Stimulated activated CD4-positive, alpha-beta T cell treated with anti-CD3 and anti-CD28 coated beads, Interleukin-4, amount 100 ng/mL, for 4 hours (primary cell): ENCODE results near the gene GALNT18.

Experiments used
- DNase-seq, 2 experiments: peaks; one replicate each; pipeline ENCODE4 v3.0.0-alpha.2; 2020

GALNT18 gene

DNA sequence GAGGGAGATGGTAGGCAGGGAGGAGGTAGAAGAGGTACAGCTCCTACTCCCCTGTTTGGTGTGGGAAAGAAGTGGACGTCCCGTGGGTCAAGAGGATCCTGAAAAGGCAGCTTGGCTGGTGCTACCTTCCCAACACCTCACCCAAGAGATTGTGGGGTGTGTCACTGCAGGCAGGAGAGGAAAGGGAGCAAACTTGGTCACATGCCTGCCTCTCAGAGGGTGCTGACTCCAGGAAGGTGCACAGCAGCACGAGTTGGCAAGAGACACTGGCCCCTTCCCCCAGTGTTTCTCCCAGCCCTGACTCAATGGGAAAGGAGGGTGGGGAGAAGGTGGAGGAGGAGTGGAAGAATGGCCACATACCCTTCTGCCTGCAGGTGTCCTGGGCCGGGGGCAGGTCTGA is 368.3 kb downstream of the GALNT18 start:
- DNase-seq = no peak

DNA sequence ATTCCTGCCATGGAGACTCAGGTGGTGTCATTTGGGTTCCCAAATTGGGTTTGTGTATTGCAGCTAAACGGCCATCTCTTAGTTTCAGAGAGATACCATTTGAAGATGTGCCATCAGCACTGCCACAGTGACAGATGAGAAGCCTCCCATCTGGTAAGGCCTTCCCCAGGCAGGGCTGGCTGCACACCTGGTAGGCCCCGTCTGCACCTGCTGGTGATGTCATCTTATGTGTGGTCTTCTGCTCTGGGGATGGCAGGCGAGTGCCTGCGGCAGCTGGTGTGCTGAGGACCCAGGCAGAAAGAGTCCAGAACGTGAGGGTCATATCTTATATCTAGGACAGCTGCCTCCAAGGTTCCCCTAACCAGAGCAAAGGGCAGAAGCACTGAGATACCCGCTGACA is 369.4 kb downstream of the GALNT18 start:
- DNase-seq = no peak

DNA sequence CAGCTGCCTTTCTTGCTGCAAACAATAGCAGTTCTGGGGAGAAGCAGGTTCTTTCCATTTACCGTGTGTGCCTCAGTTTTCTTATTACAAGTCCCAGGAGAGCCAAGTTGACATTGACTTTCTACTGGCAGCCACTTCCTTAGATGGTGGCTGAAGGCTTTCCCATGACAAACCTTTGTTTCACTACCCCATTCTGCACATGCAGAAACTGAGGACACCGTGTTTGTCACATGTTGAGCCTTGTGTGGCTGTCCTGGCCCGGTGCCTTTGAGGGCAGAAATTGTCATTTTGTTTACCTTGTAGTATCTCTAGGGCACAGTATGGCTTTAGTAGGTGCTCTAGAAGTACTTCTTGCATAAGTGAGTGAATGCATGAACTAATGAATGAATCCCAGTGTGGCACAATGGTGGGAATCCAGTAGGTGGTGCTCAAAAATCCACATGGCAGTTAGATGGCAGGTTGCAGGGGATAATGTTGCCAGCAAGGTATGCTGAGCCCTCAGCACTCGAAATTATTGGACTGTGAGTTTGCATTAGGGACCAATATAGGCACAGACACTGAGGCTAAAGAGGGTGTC is 370.3 kb downstream of the GALNT18 start:
- no peak for DNase-seq

DNA sequence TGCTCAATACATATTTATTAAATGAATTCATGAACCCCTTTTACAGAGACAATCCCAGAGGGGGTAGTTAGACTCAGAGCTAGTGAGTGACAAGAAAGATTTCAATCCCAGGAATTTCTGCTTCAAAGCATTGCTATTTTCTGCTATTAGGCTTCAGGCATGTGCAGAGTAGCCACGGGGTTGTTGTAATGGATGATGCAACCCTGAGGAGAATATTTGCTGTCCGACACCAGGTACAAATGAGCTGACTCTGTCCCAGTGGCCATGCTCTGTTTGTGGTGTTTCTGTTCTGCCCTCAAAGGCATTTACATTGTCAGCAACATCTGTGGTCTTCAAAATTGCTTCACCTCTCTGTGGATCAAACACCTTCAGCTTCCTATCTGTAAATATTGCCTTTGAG is 371.3 kb downstream of the GALNT18 start:
- DNase-seq = no peak

DNA sequence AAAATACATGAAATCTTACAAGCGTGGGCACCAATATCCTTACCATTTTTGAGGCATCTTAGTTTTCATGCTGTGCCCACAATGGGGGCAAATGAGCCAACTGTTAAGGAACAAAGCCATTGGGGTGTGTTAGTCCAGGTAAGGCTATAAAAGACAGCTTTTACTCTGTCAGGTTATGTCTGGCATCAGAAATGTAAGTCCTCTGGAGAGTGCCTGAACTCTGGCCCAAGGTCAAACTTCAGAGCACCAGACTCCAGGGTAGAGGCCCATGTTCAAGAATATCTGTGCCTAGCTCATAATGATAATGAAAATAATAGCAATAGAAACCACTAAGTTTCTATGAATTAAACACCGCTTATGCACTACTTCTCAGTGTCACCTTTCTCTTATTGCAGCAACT is 374.2 kb downstream of the GALNT18 start:
- DNase-seq = no peak

DNA sequence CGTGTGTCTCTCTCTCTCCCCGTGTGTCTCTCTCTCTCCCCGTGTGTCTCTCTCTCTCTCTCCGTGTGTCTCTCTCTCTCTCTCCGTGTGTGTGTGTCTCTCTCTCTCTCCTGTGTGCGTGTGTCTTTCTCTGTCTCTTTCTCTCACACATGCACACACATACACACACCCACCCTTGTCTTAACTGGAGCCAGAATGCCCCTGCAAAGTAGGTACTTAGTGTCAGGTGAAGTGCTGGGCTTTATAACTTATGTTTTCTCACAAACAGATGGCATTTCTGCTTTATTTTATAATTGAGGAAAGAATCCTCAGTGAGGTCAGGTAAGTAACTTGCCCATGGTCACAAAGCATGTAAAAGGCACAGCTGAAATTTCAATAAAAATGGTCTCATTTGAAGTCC is 374.7 kb downstream of the GALNT18 start:
- DNase-seq = no peak

DNA sequence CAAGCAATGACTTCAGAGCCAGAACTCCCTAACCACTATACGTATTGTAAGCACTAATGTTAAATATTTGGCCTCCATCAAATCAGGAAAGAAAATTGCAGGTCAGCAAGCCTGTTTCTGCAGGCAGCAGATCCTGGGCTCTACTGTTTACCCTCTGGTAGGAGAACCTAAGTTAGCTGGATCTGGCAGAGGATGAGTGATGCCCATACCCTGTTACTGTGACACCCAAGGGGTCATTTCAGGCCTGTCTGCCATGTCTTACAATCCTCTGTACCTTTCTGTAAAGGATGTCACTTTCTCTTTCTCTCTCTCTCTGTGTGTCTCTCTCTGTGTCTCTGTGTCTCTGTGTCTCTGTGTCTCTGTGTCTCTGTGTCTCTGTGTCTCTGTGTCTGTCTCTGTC is 375.6 kb downstream of the GALNT18 start:
- no peak for DNase-seq

DNA sequence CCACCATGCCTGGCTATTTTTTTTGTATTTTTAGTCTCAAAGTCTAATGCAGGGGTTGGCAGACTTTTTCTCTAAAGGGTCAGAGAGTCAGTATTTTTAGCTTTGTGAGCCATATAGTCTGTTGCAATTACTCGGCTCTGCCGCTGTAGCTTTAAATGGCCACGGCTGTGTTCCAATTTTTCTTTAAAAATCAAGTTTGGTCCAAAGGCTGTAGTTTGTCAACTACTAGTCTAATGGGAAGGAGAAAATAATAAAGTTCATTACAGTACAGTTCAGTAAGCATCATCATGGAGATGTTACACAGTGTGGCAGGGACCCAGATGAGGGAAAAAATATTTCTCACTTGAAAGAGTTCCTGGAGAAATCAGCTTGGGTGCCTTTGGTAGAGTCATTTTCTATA is 376.4 kb downstream of the GALNT18 start:
- no peak for DNase-seq

DNA sequence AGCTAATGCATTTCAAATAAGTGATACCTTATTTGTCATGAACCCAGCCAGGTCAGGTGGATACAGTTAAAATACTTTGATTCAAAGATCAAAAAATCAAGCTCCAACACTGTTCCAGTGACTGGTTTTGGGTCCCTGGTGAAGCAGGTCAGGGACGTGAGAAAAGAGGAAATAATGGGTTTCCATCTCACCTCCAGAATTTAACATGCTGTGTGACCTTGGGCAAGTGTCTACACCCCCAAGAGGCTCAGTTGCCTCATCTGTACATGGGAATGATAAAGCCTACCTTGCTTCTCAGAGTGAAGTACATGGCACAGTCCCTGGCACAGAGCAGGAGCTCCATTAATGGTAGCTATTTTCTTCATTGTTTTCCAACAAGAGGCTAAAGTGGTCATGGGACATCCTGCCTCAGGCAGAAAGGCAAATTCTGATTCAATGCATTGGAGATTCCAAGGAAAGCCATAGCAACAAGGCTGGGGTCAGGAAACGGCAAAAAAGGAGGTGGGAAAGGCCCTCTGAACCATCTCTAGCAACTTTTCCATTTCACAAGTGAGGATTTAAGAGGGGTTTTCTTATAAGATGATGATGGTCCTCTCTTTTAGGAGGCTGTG is 377.2 kb downstream of the GALNT18 start:
- DNase-seq = no peak

DNA sequence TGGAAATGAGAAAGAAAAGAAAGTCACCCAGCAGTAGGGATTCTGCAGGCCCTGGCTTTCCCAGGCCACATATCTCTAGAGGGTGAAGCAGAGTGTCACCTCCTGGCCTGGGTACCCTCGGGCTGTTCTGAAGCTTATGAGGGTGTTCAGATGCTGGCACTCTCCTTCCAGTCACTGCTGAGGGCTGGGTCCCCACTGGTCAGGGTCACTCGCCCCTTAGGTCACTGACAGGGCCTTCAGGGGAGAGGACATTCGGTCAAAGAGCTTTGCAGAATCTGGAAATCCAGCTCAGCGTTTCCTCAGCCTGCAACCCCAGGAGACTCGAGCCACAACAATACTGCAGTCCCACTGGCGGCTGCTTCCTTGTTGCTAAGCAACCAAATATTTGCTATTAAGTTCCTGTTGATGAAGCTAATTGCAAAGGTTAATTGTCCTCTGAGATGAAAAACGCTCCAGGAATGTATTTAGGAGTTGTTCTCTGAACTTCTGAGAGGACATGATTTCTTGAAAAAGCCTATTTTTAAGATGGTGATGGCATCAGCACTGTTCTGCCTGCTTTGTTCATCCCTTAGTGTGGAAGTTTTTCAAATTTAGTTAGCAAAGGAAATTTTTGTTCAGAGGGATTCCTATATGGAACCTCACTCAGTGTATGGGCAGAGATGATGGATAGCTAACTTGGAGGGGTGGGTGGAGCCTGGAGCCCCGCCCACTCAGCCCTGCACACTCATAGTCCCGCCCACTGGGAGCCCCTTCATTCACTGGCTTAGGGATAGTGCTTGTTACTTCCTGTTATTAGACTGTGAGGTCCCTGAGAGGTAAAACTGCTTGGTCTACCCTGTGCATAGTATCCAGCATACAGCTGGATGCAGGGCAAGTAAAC is 378.0 kb downstream of the GALNT18 start:
- DNase-seq = peak; percentile 6 to 34

DNA sequence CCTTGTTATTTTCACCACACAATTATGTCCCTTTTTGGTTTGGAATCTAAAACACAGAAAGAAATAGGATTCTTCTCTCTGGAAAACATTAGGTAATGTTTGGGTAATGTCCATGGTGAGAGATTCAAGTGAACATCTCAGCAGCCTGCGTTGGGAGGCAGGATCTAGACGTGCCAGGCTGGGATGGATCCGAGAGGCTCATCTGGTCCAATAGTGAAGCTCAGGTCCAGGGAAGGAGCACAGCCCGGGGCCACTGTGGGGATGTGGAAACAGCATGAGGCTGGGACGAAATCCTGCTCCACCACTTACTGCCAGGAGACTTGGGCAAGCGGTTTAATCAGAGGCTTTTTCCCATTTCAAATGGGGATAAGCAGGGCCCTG is 378.6 kb downstream of the GALNT18 start:
- DNase-seq = no peak

DNA sequence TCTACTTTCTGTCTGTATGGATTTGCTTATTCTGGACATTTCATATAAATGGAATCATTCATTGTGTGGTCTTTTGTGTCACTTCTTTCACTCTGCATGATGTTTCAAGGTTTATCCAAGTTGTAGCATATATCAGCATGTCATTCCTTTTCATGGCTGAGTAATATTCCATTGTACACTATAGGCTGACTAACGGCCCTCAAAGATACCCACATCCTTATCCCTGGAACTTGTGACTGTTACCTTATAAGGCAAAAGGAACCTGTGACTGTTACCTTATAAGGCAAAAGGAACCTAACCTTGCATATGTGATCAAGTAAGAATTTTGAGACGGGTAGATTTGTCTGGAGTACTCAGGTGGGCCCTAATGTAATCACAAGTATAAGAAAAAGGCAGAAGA is 380.5 kb downstream of the GALNT18 start:
- no peak for DNase-seq

DNA sequence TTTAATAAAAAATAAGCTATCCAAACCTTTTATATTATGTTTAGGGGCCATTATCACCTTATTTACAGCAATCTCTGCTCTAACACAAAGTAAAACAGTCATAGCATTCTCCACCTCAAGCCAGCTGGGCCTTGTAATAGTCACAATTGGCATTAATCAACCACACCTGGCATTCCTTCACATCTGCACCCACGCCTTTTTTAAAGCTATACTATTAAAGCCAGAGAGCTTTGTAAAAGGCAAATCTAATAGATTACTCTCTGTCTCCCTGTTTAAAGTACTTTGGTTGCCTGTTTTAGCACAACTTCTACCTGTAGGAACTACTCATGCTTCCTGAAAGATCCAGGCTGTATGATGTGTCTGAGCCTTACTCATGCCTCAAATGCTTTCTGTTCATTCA is 381.8 kb downstream of the GALNT18 start:
- no peak for DNase-seq

DNA sequence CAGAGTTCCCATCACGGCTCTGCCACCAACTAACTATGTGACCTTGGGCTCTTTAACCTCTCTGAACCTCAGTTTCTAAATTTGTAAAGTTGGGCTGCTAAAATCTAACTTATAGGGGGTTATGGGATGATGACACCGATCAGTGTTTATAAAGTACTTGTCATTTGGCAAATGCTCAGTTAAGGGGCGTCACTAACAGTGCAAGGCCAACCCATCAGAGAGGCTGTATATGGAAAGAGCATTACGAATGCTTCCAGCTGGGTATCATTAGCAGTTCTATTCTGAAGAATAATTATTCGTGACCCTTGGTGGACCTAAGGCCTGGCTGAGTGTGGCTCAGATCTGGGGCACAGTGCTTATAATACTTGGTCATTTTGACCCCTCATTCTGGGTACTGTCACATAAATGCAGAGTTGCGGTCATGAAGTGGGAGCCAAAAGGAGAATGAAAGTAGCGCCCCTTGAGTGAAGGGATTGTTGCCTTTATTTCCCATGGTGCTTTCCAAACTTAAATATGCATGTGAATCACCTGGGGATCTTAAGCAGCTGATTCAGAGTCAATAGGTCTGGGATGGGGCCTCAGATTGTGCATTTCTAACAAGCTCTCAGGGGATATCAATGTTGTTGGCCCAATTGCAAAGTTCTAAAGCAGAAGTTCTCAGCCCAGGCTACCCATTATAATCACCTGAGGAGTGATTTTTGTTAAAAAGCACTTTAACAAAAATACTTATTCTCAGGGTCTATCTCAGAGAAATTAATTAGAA is 384.6 kb downstream of the GALNT18 start:
- no peak for DNase-seq

DNA sequence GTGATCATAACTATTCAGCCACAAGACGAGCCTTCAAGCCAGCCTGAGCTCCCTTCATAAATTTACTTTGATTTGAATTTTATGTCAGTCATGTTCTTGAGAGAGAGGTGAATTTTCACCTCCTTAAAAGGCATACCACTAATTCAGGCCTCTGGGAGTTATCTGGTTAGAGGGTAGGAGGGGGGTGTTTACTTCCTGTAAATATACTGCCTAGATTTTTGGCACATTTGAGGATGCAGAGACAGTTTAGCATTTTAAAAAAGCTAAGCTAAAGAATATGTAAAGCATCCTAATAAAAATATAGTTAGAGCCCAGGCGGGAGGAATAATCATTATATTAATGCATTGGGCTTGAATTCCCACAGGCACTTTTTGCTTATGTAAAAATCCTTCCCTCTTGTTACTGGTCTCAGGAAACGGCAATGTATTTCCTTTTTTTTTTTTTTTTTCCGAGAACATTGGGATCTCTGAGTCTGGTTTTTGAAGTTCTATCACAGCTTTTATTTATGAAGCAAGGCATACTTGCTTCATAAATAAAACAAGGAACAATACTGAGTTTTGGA is 385.2 kb downstream of the GALNT18 start:
- DNase-seq = no peak

DNA sequence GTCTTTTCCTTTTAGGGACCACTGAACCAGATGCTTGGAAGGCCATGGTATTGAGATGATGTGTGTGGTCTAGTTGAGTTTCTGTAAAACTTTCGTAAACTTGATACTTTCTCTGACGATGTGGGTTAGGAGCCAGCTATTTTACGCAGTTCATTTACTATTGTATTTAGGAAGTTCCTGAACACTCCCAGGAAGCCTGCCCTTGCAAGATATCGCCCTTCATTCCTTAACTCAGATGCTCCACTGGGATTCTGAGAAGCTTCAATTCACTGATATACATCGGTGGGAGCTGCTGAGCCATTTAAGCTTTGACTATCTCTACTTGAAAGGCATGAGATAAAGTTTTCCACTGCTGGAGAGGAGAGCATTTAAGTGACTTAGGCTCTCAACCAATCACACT is 390.0 kb downstream of the GALNT18 start:
- no peak for DNase-seq

DNA sequence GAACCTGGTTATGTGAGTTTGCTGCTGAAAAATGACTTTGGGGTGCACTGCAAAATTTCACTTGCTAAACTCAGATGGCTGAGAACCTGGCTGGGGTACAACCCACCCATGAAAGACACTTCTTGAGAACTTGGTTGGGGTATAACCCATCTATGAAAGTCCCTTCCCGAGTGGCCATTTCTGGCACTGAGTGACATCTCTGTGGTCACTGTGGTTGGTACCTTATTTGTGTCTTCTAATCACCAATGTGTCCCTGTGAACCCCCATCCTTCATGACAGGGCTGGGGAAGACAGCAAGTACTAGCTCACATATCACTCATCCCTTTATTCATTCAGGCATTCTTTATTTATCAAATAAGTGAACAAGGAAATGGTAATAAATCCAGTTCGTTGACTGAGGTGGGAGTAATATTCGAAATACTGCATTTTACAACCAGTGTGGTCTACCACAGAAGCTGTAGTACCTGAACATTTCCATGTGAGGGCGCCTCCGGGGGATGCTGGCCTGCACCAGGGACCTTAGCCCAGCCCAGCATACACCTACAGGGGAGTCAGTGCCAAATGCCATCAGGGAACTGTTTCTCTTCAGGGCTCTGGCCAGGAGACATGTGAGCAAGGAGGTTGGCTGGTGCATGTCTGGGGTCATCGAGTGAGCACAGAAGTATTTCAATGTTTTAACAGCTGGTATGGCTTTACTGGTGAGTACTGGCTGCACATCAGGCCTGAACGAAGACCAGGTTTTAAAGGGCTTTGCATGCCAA is 390.8 kb downstream of the GALNT18 start:
- DNase-seq = no peak

DNA sequence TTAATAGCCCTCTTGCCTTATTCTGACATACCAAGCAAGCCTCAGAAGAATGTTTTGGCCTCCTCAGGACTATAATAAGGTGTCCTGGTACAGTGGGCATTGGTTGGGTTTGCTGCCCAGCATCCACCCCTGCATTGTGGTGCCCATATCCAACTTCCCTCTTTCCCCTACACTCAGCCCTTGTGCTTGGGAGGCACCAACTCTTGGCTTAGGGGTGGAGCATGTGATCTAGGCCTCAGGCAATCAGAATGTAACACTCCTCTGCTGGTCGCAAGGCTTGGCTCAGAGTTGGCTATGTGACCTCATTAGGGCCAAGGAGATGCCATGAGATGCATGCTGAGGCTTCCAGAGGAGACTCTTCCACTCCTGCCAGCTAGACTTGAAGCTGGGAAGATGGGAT is 391.7 kb downstream of the GALNT18 start:
- no peak for DNase-seq

DNA sequence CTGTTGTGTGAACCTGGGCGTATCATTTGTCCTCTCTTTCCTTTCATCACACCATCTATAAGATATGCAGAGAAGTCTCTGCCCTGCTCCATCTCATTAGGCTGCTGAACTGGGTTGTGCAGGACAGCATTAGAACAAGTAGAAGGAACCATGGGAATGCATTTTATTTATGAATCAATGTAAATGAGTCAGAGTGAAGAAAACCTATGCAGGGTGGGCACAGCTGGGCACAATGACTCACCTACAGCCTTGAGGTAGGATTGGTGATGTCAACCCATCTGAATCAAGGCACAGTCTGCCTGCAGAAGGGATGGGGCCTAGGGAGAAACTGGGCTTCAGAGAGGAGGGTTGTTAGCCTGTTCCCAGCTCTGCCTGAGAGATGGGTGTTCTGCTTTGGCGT is 392.2 kb downstream of the GALNT18 start:
- DNase-seq = no peak

DNA sequence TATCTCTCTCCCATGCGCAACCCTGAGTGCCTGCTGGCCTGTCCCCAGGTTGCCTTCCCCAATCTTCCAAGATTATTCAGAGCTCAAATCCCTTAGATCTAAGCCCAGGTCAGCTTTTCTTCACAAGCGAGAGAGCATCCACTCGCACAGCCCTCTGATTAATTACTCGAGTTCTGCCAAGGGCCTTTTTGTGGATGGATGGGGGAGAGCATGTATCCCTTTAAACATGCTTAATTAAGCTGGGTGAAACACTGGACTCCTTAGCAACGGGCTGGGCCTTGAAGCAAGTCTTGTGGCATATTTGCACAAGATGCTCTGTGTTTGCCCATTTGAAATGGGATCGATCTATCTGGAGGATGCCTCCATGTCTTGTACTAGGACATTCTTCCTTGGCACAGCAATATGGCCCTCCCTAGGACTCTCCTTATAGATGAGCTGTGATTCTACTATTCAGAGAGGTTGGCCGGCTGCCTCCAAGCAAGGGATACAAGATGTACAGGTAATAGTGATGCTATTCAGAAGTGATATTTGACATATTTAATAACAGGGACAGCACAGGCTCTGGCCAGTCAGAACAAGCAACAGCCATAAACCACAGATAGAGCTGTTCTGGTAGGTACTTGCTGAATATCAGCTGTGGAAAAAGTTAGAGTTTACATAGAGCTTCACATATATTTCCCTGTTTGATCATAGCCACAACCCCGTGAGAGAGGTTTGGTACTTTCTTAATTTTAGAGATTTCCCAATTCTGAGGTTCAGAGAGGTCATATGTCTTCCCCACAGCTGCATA is 394.3 kb downstream of the GALNT18 start:
- DNase-seq = no peak
